H1 (cell line): Measurements from ENCODE around the gene TRAPPC12. TPM values are rescaled to one million over a fixed set of nuclear protein-coding genes. Genes with fewer than 3 reads are reported as not detected.

Experiments
- ASH2L ChIP-seq: fragments of 200-600, 300-600 bp; sonication (generic); IDR thresholded peaks from one replicate; pipeline ENCODE4 v1.7.1; 2017; ENCODE audit warnings: low read length
- BRCA1 ChIP-seq: IDR thresholded peaks from 2 replicates; pipeline ENCODE4 v1.6.1; 2012; ENCODE audit warnings: low read depth, low read length, improper control_type of control experiment
- CHD2 ChIP-seq: IDR thresholded peaks from 2 replicates; pipeline ENCODE4 v1.6.1; 2012; ENCODE audit warnings: low read length, improper control_type of control experiment
- HDAC6 ChIP-seq: IDR thresholded peaks from one replicate; pipeline ENCODE4 v1.7.1; 2012; ENCODE audit warnings: low read depth, mild to moderate bottlenecking, inconsistent platforms, low read length, moderate library complexity
- MAFK ChIP-seq: IDR thresholded peaks from 2 replicates; pipeline ENCODE4 v1.6.1; 2012; ENCODE audit warnings: low read depth, mild to moderate bottlenecking, improper control_type of control experiment, low read length
- SP2 ChIP-seq: IDR thresholded peaks from 2 replicates; pipeline ENCODE4 v1.6.1; 2012; ENCODE audit warnings: mild to moderate bottlenecking, low read length, inconsistent platforms
- polyA plus RNA-seq, 7 experiments: library from polyadenylated mRNA; depleted of rRNA in 3 of 7; stranded (reverse) in 5 of 7; unstranded in 2 of 7; fragments of >200 nt in 5 of 7; fragments of 200-250 nt in 2 of 7; gene quantifications; 1 replicate in 5 of 7; 2 replicates in 1 of 7; 4 replicates in 1 of 7; pipeline versions ENCODE4 v1.2.1 to v1.2.3, GENCODE V29; 2011 to 2013; ENCODE audit warnings: missing spikeins in 2 of 7, mixed read lengths in 2 of 7
- total RNA-seq: library from RNA; stranded (reverse); fragmentation: NEBNext Ultra II Directional; extraction: Animal tissue kit (Norgen Biotek cat#: 25700); gene quantifications from 2 replicates; pipeline ENCODE4 v1.2.1, GENCODE V29; 2021

The TRAPPC12 gene
- total and polyA plus RNA-seq, 2 of the 8 experiments (the other 6 are each of a cell fraction or from before 2014, with no cell fraction given) = 35.0 to 67.3 TPM

DNA sequence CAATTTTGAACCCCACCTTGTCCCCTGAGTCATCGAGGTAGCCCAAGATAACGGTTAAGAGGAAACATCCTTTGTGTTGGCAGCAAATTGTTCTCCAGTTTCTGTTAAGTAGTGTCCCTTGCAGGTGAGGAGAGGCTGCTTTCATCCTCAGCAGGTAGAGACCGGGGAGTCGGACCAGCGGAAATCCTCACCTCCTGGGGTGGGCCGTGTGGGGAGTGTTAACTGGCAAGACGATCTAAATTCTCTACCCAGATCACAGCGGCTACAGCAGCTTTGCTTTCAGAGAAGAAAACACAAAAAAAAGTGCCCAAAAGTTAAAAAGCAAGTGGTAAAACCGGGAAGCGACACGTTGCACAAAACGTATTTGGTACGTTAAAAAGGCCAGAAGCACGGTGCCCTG lies 76.6 kb downstream of the TRAPPC12 start (continued):
- TF ChIP-seq BRCA1 (no peak), HDAC6 (no peak), MAFK (no peak), ASH2L (no peak), SP2 (no peak), CHD2 (no peak)
- TF ChIP-seq, all 59 proteins: peak for 0
